ENCODE results near the gene GPR150. TPM values are rescaled to one million over a fixed set of nuclear protein-coding genes. Genes with fewer than 3 reads are reported as not detected.

GPR150 gene
- total RNA-seq, 2 experiments from 2014 or later = 0.60 to 0.75 TPM

- Histone ChIP-seq H3K27me3 (ENCODE audit: control insufficient read depth in 1 of 2, insufficient read depth in 2 of 2, low read length in 2 of 2) (no peaks in the 10 kb centered on the region), H3K36me3 (ENCODE audit: insufficient read depth, low read length) (peaks cover 7% of the 10 kb centered on the region), H3K27ac (ENCODE audit: low read depth in 1 of 2, low read length in 2 of 2) (no peak overlapping the region), H3K9me3 (ENCODE audit: control insufficient read depth in 1 of 2, insufficient read depth in 1 of 2, low read length in 2 of 2) (no peaks in the 10 kb centered on the region), H3K4me1 (ENCODE audit: insufficient read depth, low read length) (no peaks in the 10 kb centered on the region), H3K4me3 (ENCODE audit: low read length) (no peak overlapping the region)
- H3K36me3 Mint-ChIP-seq (ENCODE audit: low read depth) = peaks cover 64% of the 10 kb centered on the region
- H3K27me3 Mint-ChIP-seq = no peaks in the 10 kb centered on the region
- CTCF ChIA-PET = no interaction called here
- peaks cover 11% of the 10 kb centered on the region for H3K4me1 Mint-ChIP-seq (ENCODE audit: low read depth)
- DNase-seq = no peak
- H3K27ac Mint-ChIP-seq = no peak overlapping the region
- no peak for ATAC-seq (ENCODE audit: poor library complexity)
- TF ChIP-seq, protein P1, sequence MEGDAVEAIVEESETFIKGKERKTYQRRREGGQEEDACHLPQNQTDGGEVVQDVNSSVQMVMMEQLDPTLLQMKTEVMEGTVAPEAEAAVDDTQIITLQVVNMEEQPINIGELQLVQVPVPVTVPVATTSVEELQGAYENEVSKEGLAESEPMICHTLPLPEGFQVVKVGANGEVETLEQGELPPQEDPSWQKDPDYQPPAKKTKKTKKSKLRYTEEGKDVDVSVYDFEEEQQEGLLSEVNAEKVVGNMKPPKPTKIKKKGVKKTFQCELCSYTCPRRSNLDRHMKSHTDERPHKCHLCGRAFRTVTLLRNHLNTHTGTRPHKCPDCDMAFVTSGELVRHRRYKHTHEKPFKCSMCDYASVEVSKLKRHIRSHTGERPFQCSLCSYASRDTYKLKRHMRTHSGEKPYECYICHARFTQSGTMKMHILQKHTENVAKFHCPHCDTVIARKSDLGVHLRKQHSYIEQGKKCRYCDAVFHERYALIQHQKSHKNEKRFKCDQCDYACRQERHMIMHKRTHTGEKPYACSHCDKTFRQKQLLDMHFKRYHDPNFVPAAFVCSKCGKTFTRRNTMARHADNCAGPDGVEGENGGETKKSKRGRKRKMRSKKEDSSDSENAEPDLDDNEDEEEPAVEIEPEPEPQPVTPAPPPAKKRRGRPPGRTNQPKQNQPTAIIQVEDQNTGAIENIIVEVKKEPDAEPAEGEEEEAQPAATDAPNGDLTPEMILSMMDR (IDR thresholded peaks at IDR 0.05) = no peak
- no peak overlapping the region for H3K4me3 Mint-ChIP-seq
- POLR2A ChIA-PET = no interaction called here
- intact Hi-C loops (cut with DNase I, micrococcal nuclease) = no loop called here
- no peaks in the 10 kb centered on the region for H3K9me3 Mint-ChIP-seq
These were observed 34.3 kb downstream of the GPR150 start for GRCh38 chr5:95654196-95654595.

GRCh38 chr5:95655575-95655974 is 35.7 kb downstream of the GPR150 start:
- no peak overlapping the region for H3K4me3 Mint-ChIP-seq
- Histone ChIP-seq H3K9me3 (ENCODE audit: control insufficient read depth in 1 of 2, insufficient read depth in 1 of 2, low read length in 2 of 2) (no peaks in the 10 kb centered on the region), H3K4me1 (ENCODE audit: insufficient read depth, low read length) (no peaks in the 10 kb centered on the region), H3K4me3 (ENCODE audit: low read length) (no peak overlapping the region), H3K27me3 (ENCODE audit: control insufficient read depth in 1 of 2, insufficient read depth in 2 of 2, low read length in 2 of 2) (no peaks in the 10 kb centered on the region), H3K27ac (ENCODE audit: low read depth in 1 of 2, low read length in 2 of 2) (no peak overlapping the region), H3K36me3 (ENCODE audit: insufficient read depth, low read length) (peaks cover 7% of the 10 kb centered on the region)
- ChIA-PET POLR2A (no interaction called here), CTCF (interaction anchor here (0.6 to 1.0 kb wide), 2 partner anchors 9 to 109 kb away, joined by 3 read pairs; no protein-coding TSS in a partner anchor)
- ATAC-seq (ENCODE audit: poor library complexity) (no peak), DNase-seq (no peak)
- no peaks in the 10 kb centered on the region for H3K27me3 Mint-ChIP-seq
- TF ChIP-seq, protein P1 (IDR thresholded peaks at IDR 0.05) = no peak
- intact Hi-C loops (cut with DNase I, micrococcal nuclease) = no loop called here
- H3K9me3 Mint-ChIP-seq = no peaks in the 10 kb centered on the region
- no peaks in the 10 kb centered on the region for H3K4me1 Mint-ChIP-seq (ENCODE audit: low read depth)
- H3K27ac Mint-ChIP-seq = no peak overlapping the region
- peaks cover 64% of the 10 kb centered on the region for H3K36me3 Mint-ChIP-seq (ENCODE audit: low read depth)

- Mint-ChIP-seq H3K4me3 (no peak overlapping the region), H3K36me3 (ENCODE audit: low read depth) (peaks cover 31% of the 10 kb centered on the region), H3K27ac (no peak overlapping the region), H3K27me3 (no peaks in the 10 kb centered on the region), H3K4me1 (ENCODE audit: low read depth) (peaks cover 6% of the 10 kb centered on the region), H3K9me3 (no peaks in the 10 kb centered on the region)
- ATAC-seq (ENCODE audit: poor library complexity) (no peak), DNase-seq (no peak)
- Histone ChIP-seq H3K27ac (ENCODE audit: low read depth in 1 of 2, low read length in 2 of 2) (no peak overlapping the region), H3K36me3 (ENCODE audit: insufficient read depth, low read length) (no peaks in the 10 kb centered on the region), H3K9me3 (ENCODE audit: control insufficient read depth in 1 of 2, insufficient read depth in 1 of 2, low read length in 2 of 2) (no peaks in the 10 kb centered on the region), H3K4me3 (ENCODE audit: low read length) (no peak overlapping the region), H3K4me1 (ENCODE audit: insufficient read depth, low read length) (no peaks in the 10 kb centered on the region), H3K27me3 (ENCODE audit: control insufficient read depth in 1 of 2, insufficient read depth in 2 of 2, low read length in 2 of 2) (no peaks in the 10 kb centered on the region)
- POLR2A ChIA-PET = no interaction called here
- TF ChIP-seq, protein P1 (IDR thresholded peaks at IDR 0.05) = no peak
- CTCF ChIA-PET = no interaction called here
- intact Hi-C loops (cut with DNase I, micrococcal nuclease) = loop anchor here in 1 of 2 experiments (5.0 to 10.0 kb wide), 2 partner anchors 122 to 675 kb away; no protein-coding TSS in a partner anchor
These were observed 40.2 kb downstream of the GPR150 start for GRCh38 chr5:95660060-95660459.
